ENCODE results near the gene HIP1R.
A peak's percentile ranks its signal among the peaks of the same experiment; 100 is the strongest.
"Not testable (repeated sequence)": the region's sequence is repeated elsewhere in the genome, so short reads cannot be mapped to it uniquely, and the experiment has no call there.

Gene HIP1R

DNA sequence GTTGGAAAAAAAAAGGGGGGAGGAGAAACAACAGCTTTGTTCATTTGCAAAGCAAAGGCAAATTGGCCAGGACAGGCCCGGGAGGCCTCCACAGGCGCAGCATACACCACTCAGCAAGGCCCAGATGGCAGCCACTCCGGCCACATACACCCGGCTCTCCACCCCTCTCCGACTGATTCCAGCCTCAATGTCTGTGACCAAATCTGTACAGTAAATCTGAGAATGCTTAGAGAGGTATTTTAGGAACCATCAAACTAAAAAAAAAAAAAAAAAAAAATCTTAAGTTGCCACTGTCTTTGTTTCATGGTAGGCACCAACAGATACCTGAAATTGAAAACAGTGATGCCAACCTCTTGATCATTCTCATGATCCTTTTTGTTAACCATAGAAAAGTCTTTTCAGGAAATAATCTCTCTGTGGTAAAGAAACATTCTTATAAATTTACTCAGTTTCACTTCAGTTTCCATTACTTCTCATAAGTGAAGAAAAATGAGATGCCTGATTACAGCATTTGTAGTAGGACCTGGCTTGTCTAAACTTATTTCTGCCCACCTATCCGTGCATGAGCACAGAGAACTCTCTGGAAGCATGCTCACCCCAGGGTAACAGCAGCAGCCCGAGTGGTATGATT lies 40.4 kb downstream of the HIP1R start:
- DNase-seq, result no peak

DNA sequence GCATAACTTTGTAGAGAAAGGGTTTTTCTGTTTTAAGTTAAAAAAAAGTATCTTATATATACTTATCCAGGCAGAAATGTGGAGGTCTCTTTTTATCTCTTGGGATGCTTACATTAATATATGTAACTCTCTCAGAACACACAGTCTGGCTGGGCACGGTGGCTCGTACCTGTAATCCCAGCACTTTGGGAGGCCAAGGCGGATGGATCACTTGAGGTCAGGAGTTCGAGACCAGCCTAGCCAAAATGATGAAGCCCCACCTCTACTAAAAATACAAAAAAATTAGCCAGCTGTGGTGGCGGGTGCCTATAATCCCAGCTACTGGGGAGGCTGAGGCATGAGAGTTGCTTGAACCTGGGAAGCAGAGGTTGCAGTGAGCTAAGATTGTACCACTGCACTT lies 41.0 kb downstream of the HIP1R start:
- DNase-seq, result not testable (repeated sequence)

DNA sequence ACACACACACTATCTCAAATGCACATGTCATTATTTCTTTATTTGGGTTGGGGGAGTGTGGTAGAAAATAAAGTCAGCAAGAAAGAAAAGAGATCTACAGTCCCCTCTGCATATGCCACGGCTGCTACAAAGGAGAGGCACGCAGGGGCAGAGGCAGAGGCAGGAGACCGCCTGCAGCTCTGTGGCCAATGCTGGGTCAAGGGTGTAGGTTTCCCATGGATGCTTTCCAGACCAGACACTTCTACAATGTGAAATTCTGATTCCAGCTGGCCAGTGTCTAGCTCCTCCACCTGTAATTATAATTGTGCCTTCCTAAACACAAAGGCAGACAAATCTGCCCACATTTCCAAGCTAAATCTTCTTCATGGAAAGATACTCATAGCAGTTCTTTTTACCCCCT lies 41.5 kb downstream of the HIP1R start:
- DNase-seq, result no peak

DNA sequence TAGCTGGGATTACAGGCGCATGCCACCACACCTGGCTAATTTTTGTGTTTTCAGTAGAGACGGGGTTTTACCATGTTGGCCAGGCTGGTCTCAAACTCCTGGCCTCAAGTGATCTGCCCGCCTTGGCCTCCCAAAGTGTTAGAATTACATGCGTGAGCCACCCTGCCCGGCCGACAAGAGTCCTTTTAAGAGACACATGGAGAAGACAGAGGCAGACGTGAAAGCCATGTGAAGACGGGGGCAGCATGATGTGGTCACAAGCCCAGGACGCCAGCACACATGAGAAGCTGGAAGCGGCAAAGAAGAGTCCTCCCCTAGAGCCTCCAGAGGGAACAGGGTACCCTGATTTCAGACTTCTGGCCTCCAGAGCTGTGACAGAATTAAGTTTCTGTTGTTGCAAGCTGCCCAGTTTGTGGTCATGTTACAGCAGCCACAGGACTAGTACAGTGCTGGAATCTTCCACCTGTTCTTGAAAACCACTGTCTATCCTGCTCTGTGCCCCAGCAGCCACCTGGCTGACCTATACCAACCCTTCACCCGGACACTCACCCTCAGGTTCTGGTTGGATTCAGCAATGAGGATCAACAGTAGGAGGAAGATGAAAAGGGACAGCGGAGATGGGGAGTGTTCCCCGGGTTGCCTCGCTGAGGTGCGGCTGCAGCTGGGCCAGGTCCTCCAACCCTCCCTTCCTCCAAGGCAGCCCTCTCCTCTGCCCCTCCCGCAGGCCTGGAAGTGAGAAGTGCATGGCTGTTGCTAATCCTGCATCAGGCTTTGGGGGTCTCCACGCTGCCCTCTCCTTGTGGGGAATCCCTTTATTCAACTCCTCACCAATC lies 43.7 kb downstream of the HIP1R start:
- no peak for DNase-seq

DNA sequence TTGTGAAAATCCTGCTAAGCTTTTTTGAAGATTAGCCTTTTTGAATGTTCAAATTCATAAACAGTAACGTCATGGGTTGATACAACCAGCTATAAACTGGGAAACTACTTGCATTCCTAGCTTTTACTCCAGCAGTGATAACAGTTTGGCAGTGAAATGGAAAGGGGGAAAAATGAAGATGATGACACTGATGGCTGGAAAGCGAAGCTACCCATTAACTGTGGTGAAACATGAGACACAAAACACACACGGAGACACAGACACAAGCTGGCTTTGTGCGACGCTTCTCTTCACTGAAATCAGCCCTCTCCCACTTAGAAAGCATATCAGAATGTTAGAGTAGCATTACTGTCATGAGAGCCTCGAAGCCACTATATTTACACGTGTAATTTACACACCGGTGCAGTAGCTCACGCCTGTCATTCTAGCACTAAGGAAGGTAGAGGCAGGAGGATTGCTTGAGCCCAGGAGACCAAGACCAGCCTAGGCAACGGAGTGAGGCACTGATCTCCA lies 45.0 kb downstream of the HIP1R start:
- DNase-seq, result no peak

DNA sequence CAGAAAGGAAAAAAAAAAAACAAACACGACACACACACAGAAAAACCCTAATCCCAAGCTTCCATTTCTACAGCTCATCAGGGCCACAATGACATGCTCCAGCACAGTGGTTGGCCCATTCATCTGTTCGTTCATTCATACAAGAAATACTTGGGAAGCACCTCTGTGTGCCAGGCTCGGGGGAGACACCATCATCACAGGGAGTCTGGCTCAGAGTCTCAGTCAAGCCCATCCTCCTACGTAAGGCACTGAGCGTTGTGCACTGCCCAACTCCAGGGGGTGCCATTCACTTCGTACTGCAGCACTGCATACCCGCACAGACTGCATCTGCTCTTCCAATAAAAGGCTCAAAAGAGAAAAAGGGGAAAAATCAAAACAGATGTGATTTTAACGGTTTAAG lies 45.4 kb downstream of the HIP1R start:
- peak in 1 of 2 experiments; percentile 42 for DNase-seq

DNA sequence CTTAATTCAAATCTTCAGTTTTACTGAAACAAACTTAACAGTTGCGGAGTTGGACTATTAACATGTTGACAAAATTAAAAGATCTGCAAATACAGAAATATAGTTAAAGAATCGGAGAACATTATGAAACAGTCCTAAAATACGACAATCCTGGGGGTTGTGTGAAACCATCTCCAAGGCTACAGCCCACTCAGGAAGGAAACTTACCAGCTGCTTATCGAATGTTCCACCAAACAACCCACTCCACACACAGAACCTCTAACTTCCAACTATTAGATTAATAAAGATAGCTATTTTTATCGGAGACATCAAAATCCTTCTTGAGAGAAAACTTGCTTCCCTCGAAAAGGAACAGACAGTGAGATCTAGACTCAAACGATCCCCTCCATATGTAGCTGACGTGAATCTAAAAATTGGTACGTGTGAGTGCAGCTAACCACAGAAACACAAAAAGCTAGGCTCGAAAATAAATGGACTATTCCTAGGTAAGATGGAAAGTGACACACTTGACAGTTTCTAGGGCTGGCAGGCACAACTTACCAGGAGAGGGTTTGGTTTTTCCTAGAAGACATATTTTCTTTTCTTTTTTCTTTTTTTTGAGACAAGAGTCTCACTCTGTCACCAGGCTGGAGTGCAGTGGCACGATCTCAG lies 47.8 kb downstream of the HIP1R start:
- DNase-seq, result no peak

DNA sequence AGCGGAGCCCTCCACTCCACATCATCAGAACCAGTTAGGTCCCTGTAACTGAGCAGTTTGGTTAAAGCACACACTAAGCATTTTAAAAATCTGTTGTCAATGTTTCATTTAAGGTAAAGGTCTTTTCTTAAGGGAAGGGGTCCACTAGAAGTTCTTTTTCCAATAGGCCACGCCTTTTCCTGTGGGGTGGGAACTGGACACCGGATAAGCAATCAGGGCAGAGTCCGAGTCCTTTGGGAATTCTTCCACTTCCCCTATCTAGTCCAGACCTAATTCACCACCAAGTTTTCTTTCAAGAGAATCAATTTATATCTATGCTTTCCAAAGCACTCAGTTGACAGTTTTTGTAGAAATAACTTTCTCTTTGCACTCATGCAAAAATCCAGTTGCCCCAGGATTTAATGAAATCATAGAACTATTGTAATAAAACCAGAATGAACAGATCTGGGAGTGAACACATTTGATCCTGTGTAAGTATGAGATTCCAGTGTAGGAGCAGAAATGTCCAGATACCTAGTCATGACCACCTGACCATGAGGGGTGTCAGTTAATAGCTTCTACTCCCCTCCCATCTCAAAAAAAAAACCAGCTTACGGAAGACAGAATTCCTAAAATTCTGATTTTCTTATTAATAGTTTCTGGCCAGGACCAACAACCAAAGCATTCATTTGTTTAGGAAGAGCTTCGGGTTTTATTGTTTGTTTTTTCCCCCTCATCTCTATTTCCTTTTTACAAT lies 49.0 kb downstream of the HIP1R start:
- no peak for DNase-seq

DNA sequence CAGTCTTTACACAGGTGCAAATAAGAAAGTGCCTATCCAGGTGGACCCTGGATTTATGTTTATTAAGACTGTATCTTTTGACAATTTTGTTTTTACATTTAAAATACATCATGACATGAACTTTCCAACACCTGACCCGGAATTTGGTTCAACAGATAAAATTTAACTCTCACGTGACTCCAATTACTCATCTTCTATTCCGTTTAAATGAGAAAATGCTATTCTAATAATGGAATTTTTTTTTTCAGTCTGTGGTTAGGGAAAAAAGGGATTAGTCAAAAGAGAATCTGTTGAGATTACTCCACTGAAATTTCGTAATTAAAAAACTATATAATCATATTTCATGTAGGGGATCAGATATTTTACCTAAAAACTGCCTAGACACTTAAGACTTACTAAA lies 49.6 kb downstream of the HIP1R start:
- no peak for DNase-seq

DNA sequence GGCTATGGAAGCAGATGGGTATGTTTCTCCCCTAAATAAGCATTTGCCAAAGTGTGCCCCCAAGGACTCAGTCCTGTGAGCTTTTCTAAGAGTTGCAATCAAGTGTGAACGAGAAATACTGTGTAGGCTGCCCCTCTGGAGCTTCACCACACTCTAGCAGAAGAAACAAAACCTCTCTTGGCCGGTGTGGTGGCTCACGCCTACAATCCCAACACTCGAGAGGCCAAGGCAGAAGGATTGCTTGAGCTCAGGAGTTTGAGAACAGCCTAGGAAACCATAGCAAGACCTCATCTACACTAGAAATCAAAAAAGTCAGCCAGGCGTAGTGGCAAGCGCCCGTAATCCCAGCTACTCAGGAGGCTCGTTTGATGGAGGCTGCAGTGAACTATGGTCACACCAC lies 50.9 kb downstream of the HIP1R start:
- DNase-seq, result no peak

DNA sequence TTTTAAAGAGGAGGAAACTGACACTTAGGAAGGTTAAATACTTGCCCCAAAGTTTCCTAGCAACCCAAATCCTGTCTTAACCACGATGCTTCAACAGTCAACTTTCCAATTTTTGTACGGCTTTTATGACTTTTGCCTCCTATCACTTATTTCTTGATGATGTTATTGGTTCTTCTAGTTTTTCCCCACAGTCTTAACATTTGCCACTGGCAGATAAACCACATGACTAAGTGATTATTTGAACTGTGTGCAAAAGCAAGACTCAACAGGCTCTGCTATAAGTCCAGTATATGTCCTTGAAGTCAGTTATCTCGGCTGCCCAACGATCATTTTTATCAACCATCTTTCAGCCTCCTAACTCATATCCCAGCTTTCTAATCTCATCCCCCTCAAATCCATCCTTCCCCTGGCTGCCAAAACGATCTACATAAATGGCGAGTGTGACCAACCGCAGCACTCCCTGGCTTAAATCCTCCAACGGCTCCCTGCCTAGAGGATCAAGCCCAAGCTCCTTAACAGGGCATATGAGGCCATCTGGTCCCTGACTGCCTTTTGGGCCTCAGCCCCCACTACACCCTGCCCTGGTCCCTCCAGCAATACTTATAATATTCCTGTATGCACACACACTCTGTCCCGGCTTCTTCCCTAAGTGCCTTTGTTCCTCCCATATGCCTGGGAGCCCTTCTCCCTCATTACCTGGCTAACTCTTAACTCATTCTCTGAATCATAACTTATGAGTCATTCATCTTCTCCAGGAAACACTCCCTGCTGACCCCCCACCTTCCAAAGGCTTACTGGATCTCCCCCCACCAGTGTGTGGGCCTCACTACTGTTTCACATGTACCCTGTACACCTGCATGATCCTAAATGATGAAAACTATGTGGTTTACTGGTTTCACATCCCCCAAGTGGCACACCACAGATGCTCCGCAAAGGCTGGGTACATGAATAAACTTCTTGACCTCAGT lies 51.9 kb downstream of the HIP1R start:
- DNase-seq, result no peak

DNA sequence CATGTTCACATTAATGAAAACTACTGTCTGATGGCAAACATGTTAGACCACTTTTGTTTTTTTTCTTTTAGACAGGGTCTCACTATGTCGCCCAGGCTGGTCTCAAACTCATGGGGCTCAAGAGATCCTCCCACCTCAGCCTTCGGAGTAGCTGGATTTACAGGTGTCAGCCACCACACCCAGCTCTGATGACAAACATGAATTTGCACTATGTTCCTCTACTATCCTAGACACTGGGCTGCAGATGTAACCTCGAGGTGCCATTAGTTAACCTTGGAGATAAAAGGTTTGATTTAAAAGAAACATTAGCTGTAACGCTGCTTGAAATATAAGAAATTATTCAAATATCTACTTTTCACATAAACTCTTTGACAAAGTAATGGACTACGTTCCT lies 52.6 kb downstream of the HIP1R start:
- DNase-seq, result no peak

DNA sequence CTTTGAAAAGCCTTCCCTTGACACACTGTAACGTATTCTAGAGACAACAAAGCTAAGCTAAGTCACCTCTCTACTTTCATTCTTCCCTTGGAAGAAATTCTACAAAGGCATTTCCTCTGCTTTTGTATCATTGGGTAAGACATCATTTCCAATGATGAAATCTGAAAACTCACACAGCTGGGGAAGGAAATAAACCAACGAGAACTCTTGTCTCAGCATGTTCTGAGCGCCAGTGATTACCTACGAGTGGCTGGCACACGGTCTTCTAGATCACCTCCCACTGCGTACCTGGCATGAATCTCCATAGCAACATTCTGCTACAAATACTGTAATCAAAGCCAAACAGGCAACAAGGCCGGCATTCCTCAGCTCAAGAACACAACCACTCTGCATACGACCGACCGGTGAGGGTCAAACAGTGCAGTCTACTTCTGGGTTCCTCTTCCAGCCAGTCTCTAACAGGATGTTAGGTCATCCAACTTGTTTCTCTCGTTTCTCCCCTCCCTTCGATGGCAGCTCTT lies 53.0 kb downstream of the HIP1R start:
- peak in 1 of 2 experiments; percentile 36 for DNase-seq

DNA sequence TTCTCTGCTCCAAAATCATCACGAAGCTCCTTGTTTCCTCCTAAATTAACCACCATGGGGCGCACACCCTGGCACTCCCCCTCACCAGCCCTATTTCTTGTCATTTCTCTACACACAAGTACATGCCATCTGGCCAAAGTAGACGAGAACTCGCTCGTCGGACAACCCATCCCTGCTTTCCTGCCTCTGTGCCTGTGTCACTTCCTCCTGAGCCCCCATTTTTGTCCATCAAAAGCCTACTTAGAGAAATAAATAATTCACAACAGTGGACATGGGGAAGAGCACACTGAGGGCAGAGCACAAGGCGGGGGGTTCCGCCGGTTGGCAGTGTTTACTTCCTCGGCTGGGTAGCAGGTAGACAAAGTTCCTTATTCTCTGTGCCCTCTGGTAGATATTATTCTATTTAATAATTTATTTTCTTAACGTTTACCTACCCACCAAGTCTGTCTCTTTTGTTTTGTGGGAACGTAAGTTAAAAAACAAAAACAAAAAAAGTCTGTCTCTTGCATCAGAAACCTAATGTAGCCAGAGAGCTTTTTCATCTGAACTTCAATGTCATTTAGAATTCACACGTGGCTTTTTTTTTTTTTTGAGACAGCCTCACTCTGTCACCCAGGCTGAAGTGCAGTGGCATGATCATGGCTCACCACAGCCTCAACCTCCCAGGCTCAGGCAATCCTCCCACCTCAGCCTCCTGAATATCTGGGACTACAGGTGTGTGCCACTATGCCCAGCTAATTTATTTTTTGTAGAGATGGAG lies 54.7 kb downstream of the HIP1R start:
- no peak for DNase-seq

DNA sequence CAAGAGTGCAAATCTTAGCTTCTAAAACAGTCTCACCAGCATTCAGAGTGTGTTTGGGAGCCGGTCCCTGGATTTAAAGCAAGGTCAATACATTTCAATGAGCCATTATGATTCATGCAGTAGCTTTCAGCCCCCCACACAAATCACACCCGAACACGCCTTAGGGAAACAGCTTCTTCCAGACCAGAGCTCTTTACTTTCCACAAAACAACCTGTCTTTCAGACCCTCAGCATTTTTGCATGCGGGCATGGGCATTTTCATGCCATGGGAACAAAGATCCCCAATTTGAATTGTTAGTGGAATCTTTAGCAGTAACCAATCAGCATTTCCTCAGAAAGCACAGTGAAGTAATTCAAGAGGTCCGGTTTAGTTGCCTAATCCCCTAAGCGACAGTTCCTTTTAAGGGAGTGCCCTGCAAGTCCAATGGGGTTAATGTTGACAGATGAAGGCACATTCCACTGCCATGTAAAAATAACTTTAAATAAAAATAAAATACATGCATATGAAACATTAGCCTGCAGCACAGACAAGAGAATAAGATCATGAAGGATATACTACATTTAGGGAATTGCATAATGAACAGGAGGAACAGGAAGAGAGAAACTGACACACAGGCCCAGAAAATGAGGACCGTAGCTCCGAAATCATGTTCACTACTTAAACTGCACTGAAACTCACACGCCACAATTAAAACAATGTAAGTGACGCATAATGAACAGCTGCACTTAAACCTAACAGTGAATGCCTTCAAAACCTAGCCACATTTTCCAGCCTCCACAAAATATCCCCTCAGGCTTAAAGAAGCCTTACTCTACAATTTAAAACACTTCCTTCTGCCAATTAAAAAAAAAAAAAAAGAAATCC lies 56.6 kb downstream of the HIP1R start:
- DNase-seq, result no peak

DNA sequence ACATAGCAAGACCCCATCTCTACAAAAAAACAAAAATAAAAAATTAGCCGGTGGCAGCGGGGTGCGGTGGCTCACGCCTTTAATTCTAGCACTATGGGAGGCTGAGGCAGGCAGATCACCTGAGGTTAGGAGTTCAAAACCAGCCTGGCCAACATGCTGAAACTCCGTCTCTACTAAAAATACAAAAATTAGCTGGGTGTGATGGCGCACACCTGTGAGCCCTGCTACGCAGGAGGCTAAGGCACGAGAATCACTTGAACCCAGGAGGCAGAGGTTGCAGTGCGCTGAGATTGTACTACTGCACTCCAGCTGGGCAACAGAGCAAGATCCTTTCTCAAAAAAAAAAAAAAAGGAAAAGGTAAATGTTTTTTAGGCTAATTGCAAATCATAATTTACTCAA lies 57.5 kb downstream of the HIP1R start:
- DNase-seq, result not testable (repeated sequence)

DNA sequence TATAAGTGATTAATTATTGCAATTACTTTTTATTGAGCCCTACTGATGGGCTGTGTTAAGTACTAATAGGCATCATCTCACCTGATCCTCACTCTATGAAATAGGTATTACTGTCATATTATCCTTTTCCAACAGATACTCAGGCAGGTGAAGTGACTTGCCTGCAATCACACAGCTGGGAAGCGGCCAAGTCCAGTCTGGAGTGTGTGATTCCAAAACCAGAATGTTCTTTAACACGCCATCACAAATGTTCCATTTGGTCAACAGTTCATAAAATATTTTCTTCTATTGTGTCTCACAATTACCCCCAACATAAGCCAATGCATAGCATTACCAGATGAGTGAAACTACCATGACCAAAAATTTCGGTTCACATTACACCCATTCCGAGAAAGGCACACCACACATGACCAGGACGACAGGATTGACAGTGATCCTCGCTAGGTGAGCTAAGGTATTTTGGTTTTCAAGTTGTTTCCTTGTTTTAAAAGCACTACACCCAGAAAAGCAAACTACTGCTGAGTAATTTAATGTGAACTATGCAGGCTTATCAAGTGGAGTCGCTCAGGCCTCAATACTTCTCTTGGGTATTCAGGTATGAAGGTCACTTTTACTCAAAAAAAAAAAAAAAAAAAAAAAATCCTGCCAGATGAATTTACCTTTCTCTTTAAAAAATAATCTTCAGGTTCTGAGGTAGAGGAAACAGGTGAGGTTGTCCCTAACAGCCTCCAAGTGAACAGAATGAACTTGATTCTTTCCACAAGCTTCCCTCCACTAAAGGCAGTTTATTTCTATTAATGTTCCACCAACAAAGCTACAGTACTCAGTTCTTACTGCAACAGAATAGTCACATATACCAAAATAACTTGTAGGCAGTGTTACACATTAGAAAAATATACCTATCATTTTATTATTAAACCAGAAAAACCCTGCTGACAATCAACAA lies 58.2 kb downstream of the HIP1R start:
- no peak for DNase-seq

Measured in NCI-H187 (cell line).